Prostate gland (tissue), 2 donors: ENCODE data around the gene PLEKHM3. TPM values are rescaled to one million over a fixed set of nuclear protein-coding genes. Genes with fewer than 3 reads are reported as not detected.

Source experiments
- DNase-seq: peaks from one replicate; pipeline ENCODE4 v3.0.0-alpha.2; 2019; ENCODE audit warnings: low spot score
- H3K27ac ChIP-seq, 2 donors: fragments of 200-600 bp; sonication (generic); 2 replicates each; pipeline ENCODE4 v1.5.1; 2017 to 2019
- H3K27me3 ChIP-seq: fragments of 200-600 bp; sonication (generic); replicated peaks from 2 replicates; pipeline ENCODE4 v1.5.1; 2019; ENCODE audit not compliant: insufficient read depth
- H3K36me3 ChIP-seq, 2 donors: fragments of 200-600 bp; sonication (generic); 1 replicate in 1 of 2; 2 replicates in 1 of 2; pipeline versions ENCODE4 v1.5.1 to v1.8.1; 2017 to 2019
- H3K4me1 ChIP-seq: fragments of 200-600 bp; sonication (generic); replicated peaks from 2 replicates; pipeline ENCODE4 v1.5.1; 2019
- H3K4me3 ChIP-seq, 2 donors: fragments of 200-600 bp; sonication (generic); 2 replicates each; pipeline ENCODE4 v1.5.1; 2017 to 2019
- H3K9me3 ChIP-seq: fragments of 200-600 bp; sonication (generic); 2 replicates; pipeline ENCODE4 v1.5.1; 2017
- POLR2A ChIP-seq: fragments of 450-650 bp; IDR thresholded peaks from one replicate; pipeline ENCODE4 v1.6.1; 2016; ENCODE audit warnings: antibody characterized with exemption, mild to moderate bottlenecking
- POLR2AphosphoS5 ChIP-seq: sonication (generic); formaldehyde crosslinking; IDR thresholded peaks from one replicate; pipeline ENCODE4 v1.6.1; 2017; ENCODE audit warnings: antibody characterized with exemption
- WGBS: methylation state at CpG from one replicate; pipeline ENCODE4 v1.1.5; 2018; 5-methylcytosine and 5-hydroxymethylcytosine counted together
- intact Hi-C: fragments of 100-400 bp; cut with DNase I; formaldehyde crosslinking; loops from one replicate; pipeline ENCODE4 v1.14.2; 2022
- total RNA-seq, 2 donors: library from RNA; depleted of rRNA; stranded (reverse); fragments of >200 nt; gene quantifications; one replicate each; pipeline ENCODE4 v1.1.0, GENCODE V29; 2016
- TF ChIP-seq, protein P1 (sequence below), 4 experiments: fragments of 200-600 bp in 2 of 4; fragments of 450-650 bp in 2 of 4; sonication (generic) in 2 of 4; IDR thresholded peaks; 1 replicate in 3 of 4; 2 replicates in 1 of 4; pipeline ENCODE4 v1.5.1; 2016 to 2019; ENCODE audit warnings: antibody characterized with exemption in 4 of 4, mild to moderate bottlenecking in 2 of 4, moderate library complexity in 2 of 4

The PLEKHM3 gene
- total RNA-seq, 2 donors from 2014 or later = 17.0 to 28.6 TPM

- no peak for TF ChIP-seq POLR2A
- TF ChIP-seq, protein P1, sequence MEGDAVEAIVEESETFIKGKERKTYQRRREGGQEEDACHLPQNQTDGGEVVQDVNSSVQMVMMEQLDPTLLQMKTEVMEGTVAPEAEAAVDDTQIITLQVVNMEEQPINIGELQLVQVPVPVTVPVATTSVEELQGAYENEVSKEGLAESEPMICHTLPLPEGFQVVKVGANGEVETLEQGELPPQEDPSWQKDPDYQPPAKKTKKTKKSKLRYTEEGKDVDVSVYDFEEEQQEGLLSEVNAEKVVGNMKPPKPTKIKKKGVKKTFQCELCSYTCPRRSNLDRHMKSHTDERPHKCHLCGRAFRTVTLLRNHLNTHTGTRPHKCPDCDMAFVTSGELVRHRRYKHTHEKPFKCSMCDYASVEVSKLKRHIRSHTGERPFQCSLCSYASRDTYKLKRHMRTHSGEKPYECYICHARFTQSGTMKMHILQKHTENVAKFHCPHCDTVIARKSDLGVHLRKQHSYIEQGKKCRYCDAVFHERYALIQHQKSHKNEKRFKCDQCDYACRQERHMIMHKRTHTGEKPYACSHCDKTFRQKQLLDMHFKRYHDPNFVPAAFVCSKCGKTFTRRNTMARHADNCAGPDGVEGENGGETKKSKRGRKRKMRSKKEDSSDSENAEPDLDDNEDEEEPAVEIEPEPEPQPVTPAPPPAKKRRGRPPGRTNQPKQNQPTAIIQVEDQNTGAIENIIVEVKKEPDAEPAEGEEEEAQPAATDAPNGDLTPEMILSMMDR (IDR thresholded peaks at IDR 0.05) = no peak
- TF ChIP-seq POLR2AphosphoS5 = no peak
- intact Hi-C loops = no loop called here
- no peaks in the 10 kb centered on the region for H3K9me3 ChIP-seq
- no peak overlapping the region for H3K27ac ChIP-seq
- no peak for DNase-seq
- no peaks in the 10 kb centered on the region for H3K36me3 ChIP-seq
- WGBS = 100% methylated on average over 1 of the region's 1 CpG
- no peaks in the 10 kb centered on the region for H3K27me3 ChIP-seq
- no peak overlapping the region for H3K4me3 ChIP-seq
- no peaks in the 10 kb centered on the region for H3K4me1 ChIP-seq
Measured at GRCh38 chr2:207835805-207836204, 189.5 kb downstream of the PLEKHM3 start.

DNA sequence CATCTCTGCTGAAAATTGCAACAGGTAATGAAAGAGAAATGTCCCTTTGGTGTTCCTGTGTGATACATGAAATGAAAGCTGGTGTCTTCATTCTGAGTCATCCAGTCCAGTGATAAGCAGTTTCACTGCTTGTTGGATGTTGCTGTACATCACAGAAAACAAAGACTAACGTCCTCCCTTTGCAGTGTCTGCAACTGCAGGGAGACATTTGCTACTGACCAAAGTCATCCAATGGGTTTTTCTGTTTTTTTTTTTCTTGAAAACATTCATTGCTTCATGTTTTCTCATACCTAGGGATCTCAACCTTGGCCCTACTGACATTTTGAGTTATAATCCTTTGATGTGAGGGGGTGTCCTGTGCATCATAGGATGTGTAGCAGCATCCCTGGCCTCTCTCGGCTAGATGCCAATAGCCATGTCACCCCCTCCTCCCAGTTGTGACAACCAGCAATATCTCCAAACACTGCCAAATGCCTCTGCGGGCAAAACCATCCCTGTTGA, 192.0 kb downstream of the PLEKHM3 start:
- 88% methylated on average over 3 of the region's 3 CpGs for WGBS
- Histone ChIP-seq H3K27ac (no peak overlapping the region), H3K36me3 (no peaks in the 10 kb centered on the region), H3K4me3 (no peak overlapping the region), H3K9me3 (no peaks in the 10 kb centered on the region), H3K27me3 (no peaks in the 10 kb centered on the region), H3K4me1 (no peaks in the 10 kb centered on the region)
- no peak for DNase-seq
- intact Hi-C loops = no loop called here
- no peak for TF ChIP-seq POLR2AphosphoS5
- TF ChIP-seq, protein P1 (IDR thresholded peaks at IDR 0.05) = no peak

DNA sequence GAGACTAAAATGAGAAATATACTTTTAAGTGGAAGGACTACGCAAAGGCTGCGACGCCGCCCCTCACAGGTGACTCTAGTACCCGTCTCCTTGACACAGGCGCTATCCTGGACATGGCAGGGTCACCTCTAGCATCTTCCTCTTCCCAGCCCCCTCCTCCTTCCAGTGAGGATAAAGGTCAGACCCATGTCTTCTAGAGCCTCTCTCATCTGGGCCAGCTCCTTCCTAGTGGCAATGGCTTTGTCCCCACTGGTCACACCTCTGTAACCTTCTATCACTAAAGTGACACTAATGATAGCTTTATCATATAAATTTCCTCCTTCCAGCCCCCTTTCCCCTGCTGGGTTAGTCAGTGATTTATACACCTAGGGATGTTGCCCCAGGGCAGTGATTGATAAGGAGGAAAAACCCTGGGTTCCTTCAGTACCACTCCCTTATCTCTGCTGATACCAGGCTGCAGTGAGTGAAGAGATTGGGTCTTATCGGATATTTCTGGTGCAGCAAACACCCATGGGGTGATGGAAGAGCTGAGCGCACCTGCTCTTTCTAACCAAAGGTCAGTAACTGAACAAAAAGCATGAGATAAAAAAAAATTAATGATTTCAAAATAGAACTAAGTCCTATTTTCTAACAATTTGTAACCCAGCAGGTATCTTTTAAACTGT, 193.6 kb downstream of the PLEKHM3 start:
- TF ChIP-seq, protein P1 (IDR thresholded peaks at IDR 0.05) = no peak
- TF ChIP-seq POLR2AphosphoS5 (no peak), POLR2A (no peak)
- Histone ChIP-seq H3K36me3 (no peaks in the 10 kb centered on the region), H3K4me1 (no peaks in the 10 kb centered on the region), H3K27ac (no peak overlapping the region), H3K4me3 (no peak overlapping the region), H3K9me3 (no peaks in the 10 kb centered on the region), H3K27me3 (no peaks in the 10 kb centered on the region)
- DNase-seq = no peak
- 100% methylated on average over 8 of the region's 8 CpGs for WGBS
- intact Hi-C loops = no loop called here

DNA sequence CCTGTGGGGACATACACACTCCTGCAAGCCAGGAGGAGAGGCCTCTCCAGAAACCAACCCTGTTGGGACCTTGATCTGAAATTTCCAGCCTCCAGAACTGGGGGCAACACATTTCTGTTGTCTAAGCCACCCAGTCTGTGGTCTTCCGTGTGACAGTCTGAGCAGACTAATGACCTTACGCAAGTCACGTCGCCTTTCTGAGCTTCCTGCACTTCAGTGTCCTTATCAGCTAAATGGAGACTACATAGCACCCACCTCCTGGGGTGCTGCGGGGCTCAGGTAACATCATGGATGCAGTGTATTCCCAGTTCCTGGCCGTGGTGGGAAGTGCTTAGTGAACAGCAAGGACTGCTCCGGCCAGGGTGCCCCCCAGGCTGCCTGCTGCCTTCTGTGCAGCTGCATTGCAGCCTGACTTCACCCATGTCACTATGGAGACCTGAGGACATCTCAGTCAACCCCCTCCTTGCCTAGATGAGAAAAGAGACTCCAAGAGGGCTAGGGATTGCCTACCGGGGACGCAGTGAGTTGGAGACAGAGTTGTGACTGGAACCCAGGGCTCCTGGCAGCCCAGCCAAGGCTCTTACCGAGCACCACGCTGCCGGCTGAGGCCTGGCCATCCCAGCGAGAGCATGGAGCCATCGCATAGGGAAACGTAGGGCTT, 194.4 kb downstream of the PLEKHM3 start:
- intact Hi-C loops = no loop called here
- TF ChIP-seq, protein P1 (IDR thresholded peaks at IDR 0.05) = no peak
- TF ChIP-seq POLR2A (no peak), POLR2AphosphoS5 (no peak)
- Histone ChIP-seq H3K27me3 (no peaks in the 10 kb centered on the region), H3K4me3 (no peak overlapping the region), H3K9me3 (no peaks in the 10 kb centered on the region), H3K4me1 (no peaks in the 10 kb centered on the region), H3K36me3 (no peaks in the 10 kb centered on the region), H3K27ac (no peak overlapping the region)
- DNase-seq = no peak
- WGBS = 98% methylated on average over 15 of the region's 15 CpGs
